Measurements from ENCODE around the gene CSDE1. TPM values are rescaled to one million over a fixed set of nuclear protein-coding genes. Genes with fewer than 3 reads are reported as not detected.

Gene CSDE1
- total RNA-seq, 1 experiment from 2014 or later = 362 TPM

- Mint-ChIP-seq H3K27ac (ENCODE audit: unreplicated experiment) (no peak overlapping the region), H3K4me1 (ENCODE audit: low read depth, unreplicated experiment) (no peaks in the 10 kb centered on the region), H3K27me3 (ENCODE audit: unreplicated experiment) (no peaks in the 10 kb centered on the region), H3K9me3 (ENCODE audit: low read depth, unreplicated experiment) (no peaks in the 10 kb centered on the region), H3K36me3 (ENCODE audit: insufficient read depth, unreplicated experiment) (no peaks in the 10 kb centered on the region), H3K4me3 (ENCODE audit: low read depth, unreplicated experiment) (no peak overlapping the region)
- CTCF ChIA-PET = no interaction called here
- BruUV-seq (replicated peaks) = no TSS peak
- no peak for DNase-seq
- intact Hi-C loops (cut with micrococcal nuclease; ENCODE audit: unreplicated experiment) = no loop called here
- no peak for TF ChIP-seq CTCF (IDR thresholded peaks at IDR 0.05; ENCODE audit: unreplicated experiment)
Measured at GRCh38 chr1:114700036-114700600, 57.7 kb downstream of the CSDE1 start.

GRCh38 chr1:114696810-114697209 is 61.0 kb downstream of the CSDE1 start:
- CTCF ChIA-PET = no interaction called here

GRCh38 chr1:114695430-114696058 is 62.2 kb downstream of the CSDE1 start, which contains the start of gene AMPD1:
Gene AMPD1 (minus strand): TSS chr1:114695546. CDS start chr1:114695471, 75 bp downstream.
- H3K27ac Mint-ChIP-seq (ENCODE audit: unreplicated experiment) = no peak within 1 kb of the TSS
- peaks cover 6% of the 10 kb centered on the region for H3K27me3 Mint-ChIP-seq (ENCODE audit: unreplicated experiment)
- no TSS peak for BruUV-seq (replicated peaks)
- no peaks in the 10 kb centered on the region for H3K9me3 Mint-ChIP-seq (ENCODE audit: low read depth, unreplicated experiment)
- intact Hi-C loops (cut with micrococcal nuclease; ENCODE audit: unreplicated experiment) = no loop called here
- TF ChIP-seq CTCF (IDR thresholded peaks at IDR 0.05; ENCODE audit: unreplicated experiment) = no peak
- H3K36me3 Mint-ChIP-seq (ENCODE audit: insufficient read depth, unreplicated experiment) = no peaks in the 10 kb centered on the region
- H3K4me3 Mint-ChIP-seq (ENCODE audit: low read depth, unreplicated experiment) = no peak within 1 kb of the TSS
- no peaks in the 10 kb centered on the region for H3K4me1 Mint-ChIP-seq (ENCODE audit: low read depth, unreplicated experiment)
- DNase-seq = no peak
- CTCF ChIA-PET = interaction anchor here (0.6 kb wide), 1 partner anchor 25 kb away, joined by 10 read pairs; the partner anchor contains the start of gene DENND2C

More at GRCh38 chr1:114696810-114697209, 61.0 kb downstream of the CSDE1 start:
- Mint-ChIP-seq H3K27ac (ENCODE audit: unreplicated experiment) (no peak overlapping the region), H3K4me3 (ENCODE audit: low read depth, unreplicated experiment) (no peak overlapping the region), H3K4me1 (ENCODE audit: low read depth, unreplicated experiment) (no peaks in the 10 kb centered on the region), H3K9me3 (ENCODE audit: low read depth, unreplicated experiment) (no peaks in the 10 kb centered on the region), H3K27me3 (ENCODE audit: unreplicated experiment) (no peaks in the 10 kb centered on the region), H3K36me3 (ENCODE audit: insufficient read depth, unreplicated experiment) (no peaks in the 10 kb centered on the region)
- no peak for TF ChIP-seq CTCF (IDR thresholded peaks at IDR 0.05; ENCODE audit: unreplicated experiment)
- no TSS peak for BruUV-seq (replicated peaks)
- intact Hi-C loops (cut with micrococcal nuclease; ENCODE audit: unreplicated experiment) = no loop called here
- no peak for DNase-seq

- no peak for TF ChIP-seq CTCF (IDR thresholded peaks at IDR 0.05; ENCODE audit: unreplicated experiment)
- DNase-seq = no peak
- Mint-ChIP-seq H3K36me3 (ENCODE audit: insufficient read depth, unreplicated experiment) (no peaks in the 10 kb centered on the region), H3K9me3 (ENCODE audit: low read depth, unreplicated experiment) (no peaks in the 10 kb centered on the region), H3K27ac (ENCODE audit: unreplicated experiment) (no peak overlapping the region), H3K4me3 (ENCODE audit: low read depth, unreplicated experiment) (no peak overlapping the region), H3K27me3 (ENCODE audit: unreplicated experiment) (peaks cover 14% of the 10 kb centered on the region), H3K4me1 (ENCODE audit: low read depth, unreplicated experiment) (no peaks in the 10 kb centered on the region)
- intact Hi-C loops (cut with micrococcal nuclease; ENCODE audit: unreplicated experiment) = no loop called here
- CTCF ChIA-PET = interaction anchor here (0.6 kb wide), 1 partner anchor 25 kb away, joined by 10 read pairs; the partner anchor contains the start of gene DENND2C
- no TSS peak for BruUV-seq (replicated peaks)
Measured at GRCh38 chr1:114694540-114695310, 63.1 kb downstream of the CSDE1 start.
